Measurements from ENCODE around the gene EMC1.
"Not testable (repeated sequence)": the region's sequence is repeated elsewhere in the genome, so short reads cannot be mapped to it uniquely, and the experiment has no call there.

EMC1 gene

DNA sequence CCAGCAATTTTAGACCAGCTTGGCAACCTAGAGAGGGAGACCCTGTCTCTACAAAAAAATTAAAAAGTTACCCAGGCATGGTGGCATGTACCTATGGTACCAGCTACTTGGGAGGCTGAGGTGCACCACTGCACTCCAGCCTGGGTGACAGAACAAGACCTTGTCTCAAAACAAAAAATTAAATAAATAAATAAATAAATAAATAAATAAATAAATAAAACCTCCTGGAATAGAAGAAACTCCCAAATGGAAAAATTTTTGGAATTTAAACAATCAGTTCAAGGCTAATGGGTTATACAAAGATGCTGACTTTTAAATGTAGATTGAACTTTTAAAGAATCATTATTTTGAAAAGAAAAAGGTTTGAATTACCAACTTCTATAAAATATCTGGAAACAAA lies 63.5 kb downstream of the EMC1 start:
- no peak for DNase-seq

DNA sequence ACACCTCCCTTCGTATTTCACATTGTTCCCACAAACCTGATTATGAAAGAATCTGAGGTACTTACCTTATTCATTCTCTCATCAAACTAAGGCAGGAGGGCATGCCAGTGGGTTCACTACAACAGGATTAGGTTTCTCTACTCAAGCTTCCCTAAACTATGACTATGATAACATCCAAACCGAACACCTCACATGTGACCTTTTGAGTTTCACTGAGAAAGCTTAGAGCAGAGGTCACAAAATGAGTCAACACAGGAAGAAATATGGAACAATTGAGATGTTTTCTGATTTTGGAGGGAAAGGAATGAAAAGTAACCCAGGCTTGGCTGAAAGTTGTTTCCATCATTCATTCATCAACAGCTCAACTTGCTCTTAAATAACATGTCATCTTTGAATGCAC lies 65.3 kb downstream of the EMC1 start:
- DNase-seq: no peak

DNA sequence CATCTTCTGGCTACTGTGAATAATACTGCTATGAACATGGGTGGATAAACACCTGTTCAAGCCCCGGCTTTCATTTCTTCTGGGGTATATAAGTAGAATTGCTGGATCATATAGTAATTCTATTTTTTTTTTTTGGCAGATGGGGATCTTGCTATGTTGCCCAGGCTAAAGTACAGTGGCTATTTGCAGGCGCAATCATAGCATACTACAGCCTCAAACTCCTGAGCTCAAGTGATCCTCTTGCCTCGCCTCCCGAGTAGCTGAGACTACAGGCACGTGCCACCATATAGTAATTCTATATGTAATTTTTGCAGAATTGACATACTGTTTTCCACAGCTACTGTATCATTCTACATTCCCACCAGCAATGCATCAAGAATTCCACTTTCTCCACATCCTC lies 69.1 kb downstream of the EMC1 start:
- no peak for DNase-seq

DNA sequence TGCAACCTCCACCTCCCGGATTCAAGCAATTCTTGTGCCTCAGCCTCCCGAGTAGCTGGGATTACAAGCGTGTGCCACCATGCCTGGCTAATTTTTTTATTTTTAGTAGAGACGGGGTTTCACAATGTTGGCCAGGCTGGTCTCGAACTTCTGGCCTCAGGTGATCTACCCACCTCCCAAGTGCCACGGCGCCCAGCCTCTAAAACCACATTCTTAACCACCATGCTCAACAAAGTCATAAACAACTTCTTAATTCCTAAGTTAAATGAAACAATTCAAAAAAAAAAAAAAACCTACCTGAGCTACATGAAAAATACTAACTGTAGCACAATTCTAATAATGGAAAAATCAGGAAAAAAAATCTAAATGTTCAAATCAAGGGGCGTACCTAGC lies 71.1 kb downstream of the EMC1 start:
- not testable (repeated sequence) for DNase-seq

DNA sequence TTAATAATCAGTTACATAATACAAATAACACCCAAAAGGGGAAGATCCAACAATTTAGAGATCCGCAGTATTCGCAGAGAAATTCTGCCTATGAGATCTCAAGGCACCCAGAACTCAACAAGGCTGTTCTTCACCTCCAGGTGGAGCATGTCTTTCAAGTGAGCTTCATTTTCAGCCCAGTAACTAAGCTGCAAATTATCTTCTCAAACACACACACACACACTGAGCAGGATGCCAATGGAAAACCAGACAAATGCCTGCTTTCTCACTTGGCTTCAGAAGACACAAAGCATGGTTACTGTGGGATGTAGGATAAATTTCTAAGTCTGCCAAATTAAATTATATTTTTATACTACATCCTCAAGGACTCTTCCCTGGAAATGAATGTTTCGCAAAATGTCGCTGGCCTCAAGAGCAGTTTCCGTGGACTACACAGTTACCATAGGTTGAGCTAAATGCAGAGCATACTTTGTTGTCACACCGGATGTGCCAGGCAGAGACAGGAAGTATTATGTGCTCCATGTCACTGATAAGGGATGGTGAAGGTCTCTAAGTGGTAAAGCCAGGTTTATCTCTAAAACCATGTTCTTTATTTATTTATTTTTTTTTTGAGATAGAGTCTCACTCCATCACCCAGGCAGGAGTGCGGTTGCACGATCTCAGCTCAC lies 71.6 kb downstream of the EMC1 start:
- peak; percentile 99 for DNase-seq

DNA sequence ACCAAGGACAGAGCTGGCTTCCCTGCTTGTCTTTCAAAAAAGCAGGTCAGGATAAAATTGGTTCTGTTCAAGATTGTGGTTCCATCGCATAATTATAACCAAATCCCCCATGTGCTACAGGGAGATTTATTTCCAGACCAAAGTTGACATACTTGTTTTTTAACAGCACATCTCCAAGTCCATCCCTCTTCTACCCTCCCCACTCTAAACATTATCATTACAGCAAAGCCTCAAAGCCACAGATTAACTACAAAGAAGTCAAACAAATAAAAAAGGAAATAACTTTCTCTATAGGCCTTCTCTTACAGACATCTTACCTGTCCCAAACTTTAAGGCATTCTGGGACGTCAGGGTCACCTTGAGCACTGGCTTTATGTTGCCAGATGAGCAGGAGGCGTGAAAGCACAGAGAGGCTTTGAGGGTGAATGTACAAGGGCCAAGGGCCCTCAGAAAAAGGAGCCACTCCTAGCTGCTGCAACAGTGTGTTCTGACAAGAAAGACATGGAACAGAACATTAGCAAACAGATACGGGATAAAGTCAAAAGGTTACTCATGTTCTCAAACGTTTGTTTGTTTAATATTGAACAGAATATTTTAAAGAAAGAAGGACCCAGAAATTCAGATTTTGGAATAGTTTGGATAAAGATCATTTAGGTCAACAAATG lies 72.5 kb downstream of the EMC1 start:
- no peak for DNase-seq

DNA sequence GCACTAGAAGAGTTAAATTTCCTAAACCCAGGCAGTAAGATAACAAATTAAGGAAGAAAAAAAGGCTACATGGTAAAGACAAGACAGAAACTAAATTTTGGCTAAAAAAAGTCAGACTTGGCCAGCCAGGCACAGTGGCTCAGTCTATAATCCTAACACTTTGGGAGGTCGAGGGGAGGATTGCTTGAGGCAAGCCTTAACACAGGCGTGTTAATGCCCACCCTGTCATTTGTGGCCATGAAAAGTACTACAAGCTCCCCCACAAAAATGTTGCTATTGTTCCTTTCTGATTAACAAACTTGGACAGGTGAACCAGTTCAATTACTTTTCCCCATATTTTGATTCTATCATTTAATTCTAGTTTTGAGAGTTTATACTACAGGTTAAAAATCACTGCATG lies 73.5 kb downstream of the EMC1 start:
- DNase-seq: no peak

DNA sequence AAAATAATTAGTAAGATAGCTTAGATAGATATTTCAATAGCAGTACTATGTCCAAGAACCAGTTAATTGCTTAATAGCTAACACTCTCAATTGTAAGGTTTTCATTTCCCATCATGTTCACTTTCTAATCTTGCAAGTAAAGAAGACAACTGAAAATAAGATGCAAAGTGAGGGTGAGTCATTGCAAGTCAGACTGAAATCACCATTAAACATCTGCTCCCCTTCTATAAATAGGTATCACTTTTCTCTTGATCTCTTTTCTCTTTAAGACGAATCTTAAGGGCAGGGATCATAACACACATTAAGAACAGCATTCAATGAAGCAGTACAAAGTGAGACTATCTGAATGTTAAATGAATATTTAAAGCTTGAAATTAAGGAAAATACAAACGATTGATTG lies 81.7 kb downstream of the EMC1 start:
- no peak for DNase-seq

DNA sequence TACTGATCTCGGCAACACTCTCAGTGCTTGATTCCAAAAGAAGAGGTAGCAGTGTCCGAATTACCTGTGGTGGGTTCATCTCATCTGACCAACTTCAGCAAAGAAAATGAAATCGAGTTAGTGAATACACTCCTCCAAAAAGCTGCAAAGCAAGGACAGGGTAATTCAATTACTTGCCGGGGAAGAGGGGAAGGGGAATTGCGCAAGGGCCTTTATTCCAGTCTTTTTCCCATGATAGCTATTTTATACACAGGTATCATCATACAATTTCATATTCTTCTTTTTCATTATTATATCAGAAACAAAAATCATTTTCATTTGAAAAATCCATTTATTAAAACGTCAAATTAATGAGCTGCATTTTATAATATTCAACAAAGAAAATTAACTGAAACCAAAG lies 84.2 kb downstream of the EMC1 start:
- DNase-seq: no peak

DNA sequence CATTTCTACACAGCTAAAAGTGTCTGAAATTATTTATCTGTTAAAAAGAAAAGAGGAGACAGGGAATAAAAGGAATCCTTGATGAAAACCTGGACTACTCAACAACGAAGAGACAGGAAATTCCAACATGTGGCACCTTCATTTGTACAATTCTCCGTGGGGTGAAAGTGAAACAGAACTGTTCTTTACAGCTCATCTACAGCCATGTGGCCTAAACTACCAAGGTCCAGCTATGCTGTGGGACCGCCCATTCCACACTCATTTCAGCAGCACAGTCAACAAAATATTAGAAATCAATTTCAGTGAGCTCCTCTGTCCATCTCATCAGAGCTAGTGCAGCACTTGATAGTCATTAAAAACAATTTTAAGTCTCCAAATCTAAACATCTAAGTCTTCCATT lies 85.3 kb downstream of the EMC1 start:
- DNase-seq: no peak

All from GF-D8 (cell line).